Natural killer cell (primary cell): ENCODE results near the gene KAZN. TPM values are rescaled to one million over a fixed set of nuclear protein-coding genes. Genes with fewer than 3 reads are reported as not detected.

ENCODE experiments used
- ATAC-seq, 3 donors: fragments of 150-1000 bp in 2 of 3; fragments of 200-7000 bp in 1 of 3; cut with Tn5 transposase; 1 replicate in 1 of 3; 2 replicates in 2 of 3; pipeline ENCODE4 v1.10.0; 2021; ENCODE audit warnings: mild to moderate bottlenecking in 2 of 3, moderate library complexity in 2 of 3
- DNase-seq, 2 donors: peaks; one replicate each; pipeline versions ENCODE4 v3.0.0 to v3.0.0-alpha.2; 2013 to 2021; ENCODE audit warnings: mixed read lengths in 1 of 2
- H3K27ac ChIP-seq: one replicate; pipeline ENCODE4 v1.5.1; 2013; ENCODE audit warnings: mild to moderate bottlenecking, low read length
- H3K27me3 ChIP-seq: one replicate; pipeline ENCODE4 v1.6.1; 2013; ENCODE audit warnings: low read length; ENCODE audit not compliant: control insufficient read depth, insufficient read depth
- H3K36me3 ChIP-seq: one replicate; pipeline ENCODE4 v1.6.1; 2013; ENCODE audit warnings: low read length; ENCODE audit not compliant: control insufficient read depth, insufficient read depth
- H3K4me1 ChIP-seq: one replicate; pipeline ENCODE4 v1.6.1; 2013; ENCODE audit warnings: low read length; ENCODE audit not compliant: control insufficient read depth, insufficient read depth
- H3K4me3 ChIP-seq: one replicate; pipeline ENCODE4 v1.5.1; 2013; ENCODE audit warnings: low read length
- H3K9me3 ChIP-seq: one replicate; pipeline ENCODE4 v1.6.1; 2013; ENCODE audit warnings: low read length; ENCODE audit not compliant: control insufficient read depth, insufficient read depth
- H3K27ac Mint-ChIP-seq, 2 donors: one replicate each; pipeline ENCODE4 v1.8.0; 2022; ENCODE audit warnings: mild to moderate bottlenecking in 2 of 2, mixed read lengths in 2 of 2, moderate library complexity in 1 of 2
- H3K27me3 Mint-ChIP-seq, 2 donors: one replicate each; pipeline ENCODE4 v1.8.0; 2022; ENCODE audit warnings: low read depth in 2 of 2, mixed read lengths in 2 of 2
- H3K36me3 Mint-ChIP-seq: one replicate; pipeline ENCODE4 v1.8.0; 2022; ENCODE audit warnings: mixed read lengths
- H3K4me1 Mint-ChIP-seq, 2 donors: one replicate each; pipeline ENCODE4 v1.8.0; 2022; ENCODE audit warnings: mixed read lengths in 2 of 2
- H3K4me3 Mint-ChIP-seq: one replicate; pipeline ENCODE4 v1.8.0; 2022; ENCODE audit warnings: mild to moderate bottlenecking, moderate library complexity, mixed read lengths
- H3K9me3 Mint-ChIP-seq, 2 donors: one replicate each; pipeline ENCODE4 v1.8.0; 2022; ENCODE audit warnings: mixed read lengths in 2 of 2
- WGBS: methylation state at CpG from one replicate; pipeline ENCODE4 v1.1.7; 2013; ENCODE audit warnings: missing lambda C conversion rate; ENCODE audit not compliant: insufficient coverage; 5-methylcytosine and 5-hydroxymethylcytosine counted together
- intact Hi-C: fragments of 100-400 bp; cut with micrococcal nuclease; formaldehyde crosslinking; loops from one replicate; pipeline ENCODE4 v1.14.2; 2022
- total RNA-seq, 4 donors: library from RNA; stranded (reverse); fragments of 120-200 nt in 1 of 4; gene quantifications; one replicate each; pipeline versions ENCODE4 v1.2.3 to v1.2.4, GENCODE V29; 2013 to 2022
- TF ChIP-seq, protein P1 (sequence below): fragments of 200-600 bp; IDR thresholded peaks from one replicate; pipeline ENCODE4 v1.8.0; 2022; ENCODE audit warnings: antibody characterized with exemption

The KAZN gene
- total RNA-seq, 3 donors from 2014 or later (not counting 1 experiment from before 2014, with no cell fraction given) = 1.2 to 2.0 (median 1.7) TPM

DNA sequence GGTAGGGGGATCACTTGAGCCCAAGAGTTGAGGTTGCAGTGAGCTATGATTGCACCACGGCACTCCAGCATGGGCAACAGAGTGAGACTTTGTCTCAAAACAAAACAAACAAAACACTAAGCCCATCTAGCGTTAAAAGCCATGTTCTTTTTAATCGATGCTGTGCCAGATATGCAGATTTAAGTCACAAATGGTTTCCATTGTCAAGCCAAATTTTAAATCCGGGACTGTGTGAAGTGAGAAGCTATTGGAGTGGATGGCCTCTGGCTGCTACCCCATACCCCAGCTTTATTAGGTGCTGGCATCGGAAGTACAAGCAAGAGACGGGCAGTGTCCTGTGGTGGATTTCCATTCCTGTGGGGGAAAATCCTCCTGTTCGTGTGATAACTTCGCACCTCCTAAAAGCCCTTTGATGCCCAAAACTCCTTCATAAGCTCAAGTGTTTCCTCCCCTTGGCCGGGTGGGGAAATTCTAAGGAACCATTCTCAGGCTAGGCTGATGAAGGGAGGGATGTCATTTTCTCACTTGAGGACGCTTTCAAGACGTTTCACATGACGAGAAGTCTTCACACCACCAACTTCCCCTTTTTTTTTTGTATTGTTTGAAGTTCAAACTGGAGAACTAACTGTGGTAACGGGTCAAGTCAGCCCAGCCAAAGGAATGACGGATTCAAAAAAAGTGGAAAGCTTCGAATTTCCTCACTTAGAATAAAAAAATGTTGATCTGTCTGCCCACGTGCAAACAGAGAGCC is 140.8 kb downstream of the KAZN start:
- H3K36me3 Mint-ChIP-seq = no peaks in the 10 kb centered on the region
- DNase-seq = no peak
- H3K4me3 Mint-ChIP-seq = no peak overlapping the region
- Histone ChIP-seq H3K36me3 (no peaks in the 10 kb centered on the region), H3K4me3 (no peak overlapping the region), H3K27ac (no peak overlapping the region), H3K27me3 (no peaks in the 10 kb centered on the region), H3K4me1 (no peaks in the 10 kb centered on the region), H3K9me3 (no peaks in the 10 kb centered on the region)
- intact Hi-C loops = no loop called here
- 30% methylated on average over 9 of the region's 16 CpGs for WGBS
- H3K27ac Mint-ChIP-seq = no peak overlapping the region
- ATAC-seq = no peak
- H3K9me3 Mint-ChIP-seq = no peaks in the 10 kb centered on the region
- peaks cover 26 to 51% of the 10 kb centered on the region in 2 donors for H3K27me3 Mint-ChIP-seq
- TF ChIP-seq, protein P1, sequence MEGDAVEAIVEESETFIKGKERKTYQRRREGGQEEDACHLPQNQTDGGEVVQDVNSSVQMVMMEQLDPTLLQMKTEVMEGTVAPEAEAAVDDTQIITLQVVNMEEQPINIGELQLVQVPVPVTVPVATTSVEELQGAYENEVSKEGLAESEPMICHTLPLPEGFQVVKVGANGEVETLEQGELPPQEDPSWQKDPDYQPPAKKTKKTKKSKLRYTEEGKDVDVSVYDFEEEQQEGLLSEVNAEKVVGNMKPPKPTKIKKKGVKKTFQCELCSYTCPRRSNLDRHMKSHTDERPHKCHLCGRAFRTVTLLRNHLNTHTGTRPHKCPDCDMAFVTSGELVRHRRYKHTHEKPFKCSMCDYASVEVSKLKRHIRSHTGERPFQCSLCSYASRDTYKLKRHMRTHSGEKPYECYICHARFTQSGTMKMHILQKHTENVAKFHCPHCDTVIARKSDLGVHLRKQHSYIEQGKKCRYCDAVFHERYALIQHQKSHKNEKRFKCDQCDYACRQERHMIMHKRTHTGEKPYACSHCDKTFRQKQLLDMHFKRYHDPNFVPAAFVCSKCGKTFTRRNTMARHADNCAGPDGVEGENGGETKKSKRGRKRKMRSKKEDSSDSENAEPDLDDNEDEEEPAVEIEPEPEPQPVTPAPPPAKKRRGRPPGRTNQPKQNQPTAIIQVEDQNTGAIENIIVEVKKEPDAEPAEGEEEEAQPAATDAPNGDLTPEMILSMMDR = no peak
- no peaks in the 10 kb centered on the region for H3K4me1 Mint-ChIP-seq

DNA sequence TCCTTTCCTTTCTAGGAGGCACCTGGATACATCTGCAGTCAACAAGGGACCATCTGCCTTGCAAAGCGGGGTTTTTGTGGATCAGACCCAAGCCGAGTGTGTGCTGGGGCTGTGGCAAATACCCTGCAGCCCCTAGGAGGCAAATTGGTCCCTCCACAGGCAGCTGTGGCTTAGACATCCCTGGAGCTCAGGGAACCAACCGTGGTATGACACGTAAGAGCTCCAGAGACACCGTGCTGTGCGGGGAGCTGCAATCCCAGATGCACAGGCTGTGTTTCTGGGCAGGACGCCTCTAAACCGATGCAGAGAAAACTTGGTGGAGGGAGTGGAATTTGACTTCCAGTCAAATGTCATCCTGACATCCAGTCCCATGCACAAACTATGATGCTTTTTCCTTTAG is 141.5 kb downstream of the KAZN start:
- no peak overlapping the region for H3K27ac Mint-ChIP-seq

DNA sequence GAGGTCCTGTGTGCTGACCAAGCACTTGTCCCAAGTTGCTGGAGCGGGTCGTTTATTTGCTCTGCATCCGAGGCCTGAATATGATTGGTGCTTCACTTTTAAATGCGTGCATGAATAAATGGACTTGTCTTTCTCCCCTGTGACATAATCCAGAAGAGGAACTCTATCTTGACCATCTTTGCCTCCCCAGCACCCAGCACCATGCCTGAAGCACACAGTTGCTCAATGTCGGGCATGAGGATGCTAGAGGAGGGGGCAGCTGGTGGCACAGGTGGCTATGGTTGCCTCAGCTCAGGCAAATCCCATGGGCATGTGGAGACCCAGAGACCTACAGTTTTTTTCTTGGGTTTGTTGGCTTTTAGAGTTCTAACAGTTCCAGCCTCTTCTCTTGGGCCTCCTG is 142.6 kb downstream of the KAZN start:
- H3K4me3 Mint-ChIP-seq = no peak overlapping the region
- DNase-seq (no peak), ATAC-seq (no peak)
- H3K27ac ChIP-seq = no peak overlapping the region
- H3K36me3 ChIP-seq = no peaks in the 10 kb centered on the region
- H3K9me3 ChIP-seq = no peaks in the 10 kb centered on the region
- H3K36me3 Mint-ChIP-seq = no peaks in the 10 kb centered on the region
- TF ChIP-seq, protein P1 = no peak
- H3K27me3 Mint-ChIP-seq = peaks cover 20 to 45% of the 10 kb centered on the region in 2 donors
- no peaks in the 10 kb centered on the region for H3K9me3 Mint-ChIP-seq
- H3K4me3 ChIP-seq = no peak overlapping the region
- WGBS = 85% methylated on average over 5 of the region's 5 CpGs
- H3K4me1 ChIP-seq = no peaks in the 10 kb centered on the region
- H3K27me3 ChIP-seq = no peaks in the 10 kb centered on the region
- intact Hi-C loops = no loop called here
- H3K27ac Mint-ChIP-seq = no peak overlapping the region
- no peaks in the 10 kb centered on the region for H3K4me1 Mint-ChIP-seq

More for the DNA sequence above, 141.5 kb downstream of the KAZN start:
- Mint-ChIP-seq H3K9me3 (no peaks in the 10 kb centered on the region), H3K27me3 (peaks cover 26 to 51% of the 10 kb centered on the region in 2 donors), H3K4me3 (no peak overlapping the region), H3K36me3 (no peaks in the 10 kb centered on the region), H3K4me1 (no peaks in the 10 kb centered on the region)
- no peaks in the 10 kb centered on the region for H3K9me3 ChIP-seq
- no peak overlapping the region for H3K27ac ChIP-seq
- intact Hi-C loops = no loop called here
- H3K27me3 ChIP-seq = no peaks in the 10 kb centered on the region
- no peak for DNase-seq
- H3K4me1 ChIP-seq = no peaks in the 10 kb centered on the region
- no peaks in the 10 kb centered on the region for H3K36me3 ChIP-seq
- H3K4me3 ChIP-seq = no peak overlapping the region
- 68% methylated on average over 8 of the region's 8 CpGs for WGBS
- TF ChIP-seq, protein P1 = no peak
- no peak for ATAC-seq

DNA sequence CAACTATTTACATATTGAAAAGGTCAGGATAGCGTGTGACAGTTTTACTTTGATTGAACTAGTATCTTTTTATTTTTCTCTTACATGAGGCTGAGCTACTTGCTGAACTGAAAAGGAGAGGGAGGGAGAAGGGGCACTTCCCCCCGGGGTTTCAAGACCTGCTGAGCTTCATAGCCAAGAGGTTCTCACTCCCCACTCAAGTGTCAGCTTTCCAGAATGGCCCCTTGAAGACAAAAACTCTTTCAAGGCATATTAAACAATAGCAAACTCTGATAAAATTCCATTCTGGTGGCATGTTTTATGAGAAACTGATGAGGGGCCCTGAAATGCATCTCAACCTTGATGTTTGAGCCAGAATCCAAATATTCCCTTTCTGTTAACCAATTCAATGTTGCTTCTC is 143.0 kb downstream of the KAZN start:
- no peak for DNase-seq
- TF ChIP-seq, protein P1 = no peak
- Mint-ChIP-seq H3K4me3 (no peak overlapping the region), H3K4me1 (no peaks in the 10 kb centered on the region), H3K27me3 (peaks cover 20 to 43% of the 10 kb centered on the region in 2 donors), H3K9me3 (no peaks in the 10 kb centered on the region), H3K36me3 (no peaks in the 10 kb centered on the region), H3K27ac (no peak overlapping the region)
- Histone ChIP-seq H3K4me3 (no peak overlapping the region), H3K36me3 (no peaks in the 10 kb centered on the region), H3K27ac (no peak overlapping the region), H3K27me3 (no peaks in the 10 kb centered on the region), H3K4me1 (no peaks in the 10 kb centered on the region), H3K9me3 (no peaks in the 10 kb centered on the region)
- intact Hi-C loops = no loop called here
- no CpG with 5 or more reads among the region's 2 CpGs for WGBS
- ATAC-seq = no peak
